Fibroblast of lung (primary cell): ENCODE results near the gene SCAPER. TPM values are rescaled to one million over a fixed set of nuclear protein-coding genes. Genes with fewer than 3 reads are reported as not detected.

ENCODE experiments used
- DNase-seq, 2 donors: peaks; one replicate each; pipeline versions ENCODE4 v3.0.0 to v3.0.0-alpha.2; 2010; ENCODE audit warnings: low read depth in 2 of 2
- H2AFZ ChIP-seq: 2 replicates; pipeline ENCODE4 v1.5.1; 2012; ENCODE audit warnings: low read length, control low read depth, inconsistent platforms
- H3K27ac ChIP-seq: 2 replicates; pipeline ENCODE4 v1.5.1; 2011; ENCODE audit warnings: low read length, control low read depth; ENCODE audit not compliant: insufficient read depth
- H3K27me3 ChIP-seq: 2 replicates; pipeline ENCODE4 v1.5.1; 2011; ENCODE audit warnings: mild to moderate bottlenecking, low read length; ENCODE audit not compliant: control insufficient read depth, insufficient read depth
- H3K36me3 ChIP-seq: 2 replicates; pipeline ENCODE4 v1.5.1; 2011; ENCODE audit warnings: low read length; ENCODE audit not compliant: control insufficient read depth, insufficient read depth
- H3K4me1 ChIP-seq: 2 replicates; pipeline ENCODE4 v1.5.1; 2011; ENCODE audit warnings: low read length; ENCODE audit not compliant: control insufficient read depth, insufficient read depth; ENCODE audit errors: extremely low read depth
- H3K4me2 ChIP-seq: 2 replicates; pipeline ENCODE4 v1.5.1; 2011; ENCODE audit warnings: low read length, control low read depth; ENCODE audit not compliant: insufficient read depth; ENCODE audit errors: extremely low read depth
- H3K4me3 ChIP-seq, 4 experiments: fragments of 200-600 bp in 1 of 4; sonication (generic) in 1 of 4; replicated peaks in 1 of 4; 2 replicates each; pipeline ENCODE4 v1.5.1; 2011 to 2016; ENCODE audit warnings: low read length in 4 of 4, low read depth in 3 of 4, mild to moderate bottlenecking in 3 of 4, control low read depth in 2 of 4, inconsistent platforms in 1 of 4, mixed read lengths in 1 of 4; ENCODE audit not compliant: insufficient read depth in 1 of 4; ENCODE audit errors: control extremely low read depth in 1 of 4
- H3K79me2 ChIP-seq: 2 replicates; pipeline ENCODE4 v1.5.1; 2012; ENCODE audit warnings: mild to moderate bottlenecking, low read length, inconsistent platforms; ENCODE audit not compliant: control insufficient read depth, insufficient read depth
- H3K9ac ChIP-seq: 2 replicates; pipeline ENCODE4 v1.5.1; 2011; ENCODE audit warnings: mild to moderate bottlenecking, low read length, control low read depth; ENCODE audit not compliant: insufficient read depth
- H3K9me3 ChIP-seq: 2 replicates; pipeline ENCODE4 v1.5.1; 2012; ENCODE audit warnings: low read depth, low read length; ENCODE audit not compliant: control insufficient read depth, insufficient read depth
- H4K20me1 ChIP-seq: 2 replicates; pipeline ENCODE4 v1.5.1; 2011; ENCODE audit warnings: low read length; ENCODE audit not compliant: control insufficient read depth, insufficient read depth; ENCODE audit errors: extremely low read depth
- CTCF ChIP-seq, 2 donors: IDR thresholded peaks in 1 of 2; conservative IDR thresholded peaks in 1 of 2; 1 replicate in 1 of 2; 2 replicates in 1 of 2; pipeline ENCODE4 v1.5.1; 2011 to 2012; ENCODE audit warnings: low read length in 2 of 2, control low read depth in 1 of 2, inconsistent platforms in 1 of 2, low read depth in 1 of 2, mild to moderate bottlenecking in 1 of 2
- EZH2 ChIP-seq: IDR thresholded peaks from 2 replicates; pipeline ENCODE4 v1.5.1; 2012; ENCODE audit warnings: low read length, control low read depth, mild to moderate bottlenecking; ENCODE audit errors: missing control alignments
- polyA plus RNA-seq, 2 donors: library from polyadenylated mRNA; depleted of rRNA in 1 of 2; stranded (reverse) in 1 of 2; unstranded in 1 of 2; fragments of >200 nt; gene quantifications; 2 replicates each; pipeline ENCODE4 v1.2.1, GENCODE V29; 2011 to 2012; ENCODE audit warnings: missing spikeins in 1 of 2
- total RNA-seq: library from RNA; depleted of rRNA; stranded (reverse); fragments of >200 nt; gene quantifications from 2 replicates; pipeline ENCODE4 v1.2.1, GENCODE V29; 2014

SCAPER gene
- total and polyA plus RNA-seq, 2 donors (not counting 1 experiment from before 2014, with no cell fraction given) = 2.3 to 9.1 TPM

DNA sequence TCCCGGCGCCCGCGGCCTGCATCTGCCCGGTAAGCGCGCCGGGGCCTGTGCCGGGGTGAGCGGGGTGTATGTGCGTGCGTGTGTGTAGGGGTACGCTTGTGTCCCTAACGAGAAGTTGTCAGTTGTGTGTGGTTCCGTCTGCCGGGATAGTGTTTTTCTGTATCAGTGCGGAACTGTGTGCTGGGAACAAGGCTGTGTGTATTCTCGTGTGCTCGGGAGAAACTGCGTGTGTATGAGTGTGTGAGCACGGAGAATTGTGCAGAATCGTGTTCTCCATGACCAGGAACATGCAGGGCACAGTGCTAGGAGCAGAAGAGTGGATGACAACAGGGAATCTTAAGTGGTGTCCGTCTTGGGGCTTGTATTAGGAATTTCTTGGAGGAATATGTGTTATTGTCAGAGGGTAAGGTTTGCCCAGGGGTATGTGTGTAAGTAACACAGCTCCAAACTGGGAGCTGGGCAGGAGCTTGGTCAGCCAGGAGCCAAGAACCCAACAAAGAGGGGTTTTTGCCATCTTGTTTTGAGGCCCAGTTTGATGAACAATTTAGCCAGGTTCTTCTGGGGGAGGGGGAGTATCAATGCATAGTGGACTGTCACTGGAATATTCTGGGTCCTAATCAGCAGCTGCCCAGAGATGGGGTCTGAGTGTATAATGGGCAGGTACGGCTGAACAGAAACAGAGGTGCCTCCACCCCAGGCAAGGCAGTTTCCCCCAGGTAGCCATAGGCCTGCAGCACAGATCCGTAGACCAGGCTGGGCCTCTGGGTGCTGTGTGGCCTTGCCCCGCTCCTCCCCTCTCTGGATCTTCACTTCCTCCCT is 566.4 kb downstream of the SCAPER start:
- Histone ChIP-seq H3K9me3 (no peaks in the 10 kb centered on the region), H3K4me3 (no peak overlapping the region), H3K27me3 (peaks cover 85% of the 10 kb centered on the region), H3K9ac (no peak overlapping the region), H4K20me1 (no peaks in the 10 kb centered on the region), H3K79me2 (no peaks in the 10 kb centered on the region), H3K4me1 (no peaks in the 10 kb centered on the region), H2AFZ (no peak overlapping the region), H3K27ac (no peak overlapping the region), H3K36me3 (no peaks in the 10 kb centered on the region), H3K4me2 (no peak overlapping the region)
- peak; percentile 99 for TF ChIP-seq EZH2
- no peak for TF ChIP-seq CTCF (conservative IDR thresholded peaks at IDR 0.05 in 1 of 2, IDR thresholded peaks at IDR 0.05 in 1 of 2; ENCODE audit: low read depth in 1 of 2, low read length in 2 of 2)
- no peak for DNase-seq

DNA sequence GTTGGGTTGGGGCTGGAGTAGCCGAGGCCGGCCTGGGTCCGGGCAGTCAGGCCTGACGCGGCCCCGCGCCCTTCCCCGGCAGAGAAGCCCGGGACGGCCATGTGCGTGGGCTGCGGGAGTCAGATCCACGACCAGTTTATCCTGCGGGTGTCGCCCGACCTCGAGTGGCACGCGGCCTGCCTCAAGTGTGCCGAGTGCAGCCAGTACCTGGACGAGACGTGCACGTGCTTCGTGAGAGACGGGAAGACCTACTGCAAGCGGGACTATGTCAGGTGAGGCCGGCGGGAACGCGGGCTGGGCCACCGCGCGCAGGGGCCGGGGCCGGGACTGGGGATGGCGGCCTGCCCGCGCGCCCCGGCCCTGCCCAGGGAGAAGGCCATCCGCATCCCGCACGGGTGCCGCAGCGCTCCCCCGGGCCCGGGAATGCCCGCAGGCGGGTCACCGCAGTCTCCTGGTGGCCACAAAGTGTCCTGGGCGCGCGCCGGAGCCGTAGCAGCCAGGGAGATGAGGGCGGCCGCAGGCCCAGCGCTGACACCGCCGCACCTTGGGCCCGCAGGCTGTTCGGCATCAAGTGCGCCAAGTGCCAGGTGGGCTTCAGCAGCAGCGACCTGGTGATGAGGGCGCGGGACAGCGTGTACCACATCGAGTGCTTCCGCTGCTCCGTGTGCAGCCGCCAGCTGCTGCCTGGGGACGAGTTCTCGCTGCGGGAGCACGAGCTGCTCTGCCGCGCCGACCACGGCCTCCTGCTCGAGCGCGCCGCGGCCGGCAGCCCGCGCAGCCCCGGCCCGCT is 567.2 kb downstream of the SCAPER start:
- no peak for DNase-seq
- H4K20me1 ChIP-seq = no peaks in the 10 kb centered on the region
- no peak overlapping the region for H3K27ac ChIP-seq
- no peak overlapping the region for H2AFZ ChIP-seq
- H3K4me2 ChIP-seq = no peak overlapping the region
- H3K4me3 ChIP-seq = peak overlapping the region in 2 of 4 experiments; percentile 44 to 75
- H3K79me2 ChIP-seq = no peaks in the 10 kb centered on the region
- H3K4me1 ChIP-seq = no peaks in the 10 kb centered on the region
- peaks cover 82% of the 10 kb centered on the region for H3K27me3 ChIP-seq
- H3K9me3 ChIP-seq = no peaks in the 10 kb centered on the region
- no peaks in the 10 kb centered on the region for H3K36me3 ChIP-seq
- H3K9ac ChIP-seq = no peak overlapping the region
- TF ChIP-seq CTCF (conservative IDR thresholded peaks at IDR 0.05 in 1 of 2, IDR thresholded peaks at IDR 0.05 in 1 of 2; ENCODE audit: low read depth in 1 of 2, low read length in 2 of 2) (no peak), EZH2 (peak; percentile 98)

- Histone ChIP-seq H3K27ac (no peak overlapping the region), H2AFZ (no peak overlapping the region), H3K27me3 (peaks cover 78% of the 10 kb centered on the region), H4K20me1 (no peaks in the 10 kb centered on the region), H3K4me1 (no peaks in the 10 kb centered on the region), H3K4me2 (no peak overlapping the region), H3K36me3 (no peaks in the 10 kb centered on the region), H3K4me3 (peak overlapping the region in 2 of 4 experiments; percentile 44 to 75), H3K9me3 (no peaks in the 10 kb centered on the region), H3K79me2 (no peaks in the 10 kb centered on the region), H3K9ac (no peak overlapping the region)
- TF ChIP-seq CTCF (conservative IDR thresholded peaks at IDR 0.05 in 1 of 2, IDR thresholded peaks at IDR 0.05 in 1 of 2; ENCODE audit: low read depth in 1 of 2, low read length in 2 of 2) (no peak), EZH2 (peak; percentile 49)
- DNase-seq = peak in 1 of 2 donors; percentile 45
Observed at GRCh38 chr15:76337059-76337695, 568.0 kb downstream of the SCAPER start.
